Stimulated activated CD8-positive, alpha-beta memory T cell treated with anti-CD3 and anti-CD28 coated beads, Interleukin-7, amount 100 ng/mL, for 48 hours (primary cell): ENCODE results near the gene JAGN1.
"Not testable (repeated sequence)": the region's sequence is repeated elsewhere in the genome, so short reads cannot be mapped to it uniquely, and the experiment has no call there.

Source experiments
- DNase-seq, 2 donors: peaks; one replicate each; pipeline ENCODE4 v3.0.0-alpha.2; 2020; ENCODE audit warnings: low read depth in 1 of 2; ENCODE audit errors: extremely low read depth in 1 of 2

JAGN1 gene

DNA sequence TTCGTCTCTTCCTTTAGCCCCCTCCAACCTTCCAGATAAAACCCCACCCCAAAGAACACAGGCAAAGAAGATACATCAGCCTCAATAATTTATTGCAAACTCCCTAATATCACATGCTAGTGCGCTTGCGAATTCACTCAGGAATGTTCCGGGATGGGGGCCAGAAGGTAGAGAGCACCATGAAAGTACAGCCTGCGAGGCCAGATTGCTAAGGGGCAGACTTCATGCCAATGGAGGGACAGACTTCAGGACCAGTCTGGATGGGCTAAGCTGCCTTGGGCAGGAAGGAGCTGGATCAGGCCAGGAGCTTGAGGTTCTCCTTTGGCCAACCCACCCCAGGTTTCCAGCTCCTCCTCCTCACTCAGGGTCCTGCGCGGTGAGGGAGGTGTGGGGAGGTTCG lies 23.8 kb upstream of the JAGN1 start:
- no peak for DNase-seq

DNA sequence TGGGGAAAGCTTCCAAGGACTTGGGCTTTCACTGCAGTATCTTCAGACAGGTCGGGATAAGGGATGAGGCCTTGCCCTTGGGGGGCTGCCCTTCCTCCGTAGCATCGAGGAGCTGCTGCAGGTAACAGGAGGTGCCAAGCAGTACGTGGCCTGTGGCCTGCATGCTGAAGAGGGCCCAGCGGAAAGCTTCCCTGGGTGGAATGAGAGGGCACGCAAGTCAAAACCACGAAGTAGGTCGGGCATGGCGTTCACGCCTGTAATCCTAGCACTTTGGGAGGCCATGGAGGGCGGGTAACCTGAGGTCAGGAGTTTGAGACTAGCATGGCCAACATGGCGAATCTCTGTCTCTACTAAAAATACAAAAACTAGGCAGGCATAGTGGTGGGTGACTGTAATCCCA lies 23.3 kb upstream of the JAGN1 start:
- DNase-seq: no peak

GRCh38 chr3:9869955-9870354 lies 20.5 kb upstream of the JAGN1 start:
- DNase-seq: no peak

DNA sequence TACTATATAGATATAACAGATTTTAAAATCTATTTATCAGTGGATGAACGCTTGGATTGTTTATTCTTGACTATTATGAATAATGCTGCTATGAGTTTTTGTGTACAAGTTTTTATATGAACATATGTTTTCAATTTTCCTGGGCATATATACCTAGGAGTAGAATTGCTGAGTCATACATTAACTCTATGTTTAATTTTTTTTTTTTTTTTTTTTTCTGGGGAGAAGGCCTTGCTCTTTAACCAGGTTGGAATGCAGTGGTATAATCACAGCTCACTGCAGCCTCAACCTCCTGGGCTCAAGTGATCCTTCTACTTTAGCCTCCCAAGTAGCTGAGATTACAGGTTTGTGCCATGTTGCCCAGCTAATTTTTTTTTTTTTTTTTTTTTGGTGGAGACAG lies 19.4 kb upstream of the JAGN1 start:
- no peak for DNase-seq

DNA sequence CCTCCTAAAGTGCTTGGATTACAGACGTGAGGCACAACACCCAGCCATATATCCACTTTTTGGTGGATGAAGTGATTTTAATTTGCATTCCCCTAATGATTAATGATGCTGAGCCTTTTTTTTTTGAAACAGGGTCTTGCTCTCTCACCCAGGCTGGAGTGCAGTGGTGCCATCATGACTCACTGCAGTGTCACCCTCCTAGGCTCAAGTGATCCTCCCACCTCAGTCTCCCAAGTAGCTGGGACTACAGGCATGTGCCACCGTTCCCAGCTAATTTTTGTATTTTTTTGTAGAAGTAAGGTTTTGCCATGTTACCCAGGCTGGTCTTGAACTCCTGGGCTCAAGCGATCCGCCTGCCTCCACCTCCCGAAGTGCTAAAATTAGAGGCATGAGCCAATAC lies 18.3 kb upstream of the JAGN1 start:
- not testable (repeated sequence) for DNase-seq

GRCh38 chr3:9875448-9875847 lies 15.0 kb upstream of the JAGN1 start:
- no peak for DNase-seq

DNA sequence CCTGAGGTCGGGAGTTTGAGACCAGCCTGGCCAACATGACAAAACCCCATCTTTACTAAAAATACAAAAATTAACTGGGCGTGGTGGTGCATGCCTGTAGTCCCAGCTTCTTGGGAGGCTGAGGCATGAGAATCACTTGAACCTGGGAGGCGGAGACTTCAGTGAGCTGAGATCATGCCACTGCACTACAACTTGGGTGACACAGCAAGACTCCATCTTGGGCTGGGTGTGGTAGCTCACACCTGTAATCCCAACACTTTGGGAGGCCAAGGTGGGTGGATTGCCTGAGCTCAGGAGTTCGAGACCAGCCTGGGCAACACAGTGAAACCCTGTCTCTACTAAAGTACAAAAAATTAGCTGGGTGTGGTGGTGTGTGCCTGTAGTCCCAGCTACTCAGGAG lies 14.2 kb upstream of the JAGN1 start:
- not testable (repeated sequence) for DNase-seq

- DNase-seq: no peak
Observed at GRCh38 chr3:9876991-9877390, 13.4 kb upstream of the JAGN1 start.

GRCh38 chr3:9878700-9879099 lies 11.7 kb upstream of the JAGN1 start:
- DNase-seq: no peak

DNA sequence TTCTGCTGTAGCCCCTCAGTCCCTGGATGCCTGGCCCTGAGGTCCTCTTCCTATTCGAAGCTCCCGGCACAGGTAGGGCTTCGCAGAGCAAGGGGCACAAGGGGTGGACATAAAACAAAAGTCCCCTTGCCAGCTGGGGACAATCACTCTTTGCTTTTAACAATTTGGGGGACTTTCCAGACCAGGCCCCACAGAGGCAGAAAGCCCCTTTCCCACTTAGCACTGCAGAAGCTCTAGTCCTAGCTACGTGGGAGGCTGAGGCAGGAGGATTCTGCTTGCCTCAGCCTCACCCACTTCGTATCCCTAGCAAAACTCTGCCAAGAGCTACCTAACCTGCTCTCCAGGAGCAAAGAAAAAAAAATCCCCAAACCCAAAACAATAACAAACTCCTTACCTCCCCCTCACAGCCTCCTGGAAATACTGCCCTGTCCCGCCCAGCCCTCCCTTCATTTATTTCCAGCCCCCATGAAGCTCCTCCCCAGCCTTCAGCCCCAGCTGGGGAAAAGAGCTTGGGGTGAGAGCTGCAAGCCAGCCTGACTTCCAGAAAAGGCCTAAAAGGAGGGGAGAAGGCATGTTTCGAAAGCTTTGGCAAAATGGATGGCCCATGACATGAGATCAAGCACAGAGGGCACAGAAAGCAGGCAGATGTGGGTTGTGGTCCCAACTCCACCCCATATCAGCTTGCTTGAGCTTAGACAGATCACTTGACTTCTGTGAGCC lies 10.4 kb upstream of the JAGN1 start, which contains the start of gene CIDEC:
CIDEC (minus strand) TSS at position 424 of the 720 bp plus-strand sequence. CDS start 1,767 bp downstream, outside the sequence.
- DNase-seq: no peak

DNA sequence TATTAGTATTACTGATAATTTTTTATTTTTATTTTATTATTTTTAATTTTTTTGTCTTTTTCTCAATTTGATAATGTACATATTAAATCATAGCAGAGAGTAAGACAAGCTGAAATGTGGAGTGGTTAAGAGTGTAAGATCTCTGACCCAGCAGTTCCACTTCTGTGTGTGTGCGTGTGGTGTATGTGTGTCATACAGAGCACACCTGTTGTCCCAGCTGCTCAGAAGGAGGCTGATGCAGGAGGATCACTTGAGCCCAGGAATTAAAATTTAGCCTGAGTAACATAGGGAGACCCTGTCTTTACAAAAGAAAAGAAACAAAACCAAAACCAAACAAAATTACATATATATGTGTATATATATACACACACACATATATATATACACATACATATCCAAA lies 9.0 kb upstream of the JAGN1 start:
- DNase-seq: no peak

DNA sequence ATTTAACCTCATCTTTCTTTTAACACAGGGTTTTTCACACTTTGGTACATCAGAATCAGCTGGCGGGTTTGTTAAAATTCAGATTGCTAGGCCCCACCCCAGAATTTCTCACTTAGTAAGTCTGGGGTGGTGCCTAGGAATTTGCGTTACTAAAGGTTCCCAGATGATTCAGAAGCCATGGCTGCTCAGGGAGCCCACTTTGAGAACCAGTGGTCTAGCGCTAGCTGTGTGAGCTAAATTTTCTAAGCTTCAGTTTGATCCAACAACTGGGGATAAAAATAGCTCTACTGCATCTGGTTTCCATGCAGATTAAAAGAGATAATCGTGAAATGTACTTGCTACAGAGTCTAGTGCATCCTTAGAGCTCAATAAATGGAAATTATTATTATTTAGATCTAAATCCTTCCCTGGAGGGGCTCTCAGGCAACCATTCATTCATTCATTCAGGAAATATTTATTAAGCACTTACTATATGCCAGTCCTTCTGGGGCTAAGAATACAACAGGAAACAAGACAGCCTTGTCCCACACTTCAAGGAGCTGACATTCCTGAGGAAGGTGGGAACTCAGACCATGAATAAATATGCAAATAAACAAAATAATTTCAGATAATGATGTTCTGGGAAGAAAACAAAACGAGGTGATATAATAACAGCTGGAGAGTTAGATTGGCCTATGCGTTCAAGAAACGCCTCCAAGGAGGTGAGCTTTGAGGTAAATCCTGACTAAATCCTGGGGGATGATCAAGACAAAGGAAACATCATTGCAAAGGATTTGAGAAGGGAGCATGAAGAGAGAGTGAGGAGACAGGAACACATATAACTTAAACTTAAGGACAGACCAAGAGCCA lies 6.5 kb upstream of the JAGN1 start:
- DNase-seq: no peak

- no peak for DNase-seq
Observed at GRCh38 chr3:9884555-9885165, 5.8 kb upstream of the JAGN1 start.

GRCh38 chr3:9886328-9886727 lies 4.1 kb upstream of the JAGN1 start:
- no peak for DNase-seq

- no peak for DNase-seq
Observed at GRCh38 chr3:9887480-9887879, 2.9 kb upstream of the JAGN1 start.

DNA sequence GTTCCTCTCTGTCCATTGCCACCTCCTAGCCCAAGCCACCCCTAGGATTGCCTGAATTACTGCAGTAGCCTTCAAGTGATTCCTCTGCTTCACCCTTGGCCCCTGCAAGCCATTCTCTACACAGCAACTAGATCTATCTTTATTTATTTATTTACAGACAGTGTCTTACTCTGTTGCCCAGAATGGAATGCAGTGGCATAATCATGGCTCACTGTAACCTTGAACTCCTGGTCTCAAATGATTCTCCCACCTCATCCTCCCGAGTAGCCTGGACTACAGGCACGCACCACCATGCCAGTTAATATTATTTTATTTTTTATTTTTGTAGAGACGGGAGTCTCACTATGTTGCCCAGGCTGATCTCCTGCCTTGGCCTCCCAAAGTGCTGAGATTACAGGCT lies 1.9 kb upstream of the JAGN1 start:
- DNase-seq: no peak

DNA sequence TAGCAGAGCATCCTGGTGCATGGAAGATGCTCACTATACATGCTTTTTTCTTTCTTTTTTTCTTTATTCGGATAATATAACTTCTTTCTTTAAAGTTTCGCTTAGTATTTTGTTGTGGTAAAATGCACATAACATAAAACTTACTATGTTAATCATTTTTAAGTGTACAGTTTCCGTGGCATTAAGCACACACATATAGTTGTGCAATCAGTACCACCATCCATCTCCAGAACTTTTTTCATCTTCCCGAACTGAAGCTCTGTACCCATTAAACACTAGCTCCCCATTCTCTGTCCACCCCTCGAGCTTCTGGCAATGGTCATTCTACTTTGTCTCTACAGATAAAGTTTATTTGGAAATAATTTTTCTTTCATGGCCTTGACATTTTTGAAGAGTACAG lies 1.0 kb upstream of the JAGN1 start:
- DNase-seq: no peak

GRCh38 chr3:9891072-9891622 lies 737 bp downstream of the JAGN1 start:
- no peak for DNase-seq

GRCh38 chr3:9893739-9894138 lies 3.3 kb downstream of the JAGN1 start:
- no peak for DNase-seq

DNA sequence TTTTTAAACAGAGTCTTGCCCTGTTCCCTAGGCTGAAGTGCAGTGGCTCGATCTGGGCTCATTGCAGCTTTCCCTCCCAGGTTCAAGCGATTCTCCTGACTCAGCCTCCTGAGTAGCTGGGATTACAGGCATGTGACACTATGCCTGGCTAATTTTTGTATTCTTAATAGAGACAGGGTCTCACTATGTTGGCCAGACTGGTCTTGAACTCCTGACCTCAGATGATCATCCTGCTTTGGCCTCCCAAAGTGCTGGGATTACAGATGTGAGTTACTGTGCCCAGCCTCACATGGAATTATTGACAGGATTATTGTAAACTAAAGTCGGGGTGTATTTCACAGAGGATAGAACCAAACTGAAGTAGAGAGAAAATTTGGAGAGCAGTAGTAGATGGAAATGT lies 5.3 kb downstream of the JAGN1 start:
- DNase-seq: not testable (repeated sequence)

- not testable (repeated sequence) for DNase-seq
Observed at GRCh38 chr3:9896755-9897407, 6.5 kb downstream of the JAGN1 start.
